K562 (cell line): ENCODE measurements around the gene SCLY. TPM values are rescaled to one million over a fixed set of nuclear protein-coding genes. Genes with fewer than 3 reads are reported as not detected.
A peak's percentile ranks its signal among the peaks of the same experiment; 100 is the strongest.

Source experiments
- ATAC-seq: fragments of 200-7000 bp; cut with Tn5 transposase; 3 replicates; pipeline ENCODE4 v1.9.1; 2020; ENCODE audit warnings: moderate library complexity
- BruUV-seq: library from RNA; stranded (reverse); fragments of 400-500 nt; replicated peaks from 2 replicates; lab custom pipeline; 2021; lab: Mats Ljungman, UMichigan
- CTCF ChIA-PET: fragments of 300-600 bp; formaldehyde crosslinking; extraction: SDS; loops from one replicate; lab custom pipeline; 2021; ENCODE audit warnings: low intra/inter-chr PET ratio; lab: Yijun Ruan, JAX
- POLR2A ChIA-PET: fragments of 300-600, 350-650 bp; sonication (Branson Sonifier 250); formaldehyde crosslinking; extraction: SDS; loops from one replicate; lab custom pipeline; 2021; ENCODE audit warnings: antibody characterized with exemption, inconsistent platforms; lab: Yijun Ruan, JAX
- DNase-seq, 4 experiments: peaks; one replicate each; pipeline versions ENCODE4 v3.0.0 to v3.0.0-alpha.2; 2011 to 2018; ENCODE audit warnings: low spot score in 3 of 4, mixed read lengths in 3 of 4; ENCODE audit errors: extremely low read depth in 1 of 4
- FAIRE-seq: peaks from 2 replicates; lab custom pipeline; 2011; peaks lifted over from hg19 to GRCh38; lab: Jason Lieb, UNC
- H2AFZ ChIP-seq: 2 replicates; pipeline ENCODE4 v1.6.0; 2011; ENCODE audit warnings: low read depth, low read length, control low read depth, inconsistent platforms
- H3K27ac ChIP-seq: fragments of 200-600 bp; 3 replicates; pipeline ENCODE4 v1.8.0; 2011; ENCODE audit warnings: low read depth, mild to moderate bottlenecking, control low read depth, inconsistent platforms, low read length, moderate library complexity, mixed read lengths; ENCODE audit errors: extremely low read depth
- H3K27me3 ChIP-seq, 2 experiments: fragments of 300-600 bp in 1 of 2; 2 replicates in 1 of 2; 3 replicates in 1 of 2; pipeline versions ENCODE4 v1.6.0 to v1.8.0; 2011; ENCODE audit warnings: inconsistent platforms in 2 of 2, low read length in 2 of 2, mild to moderate bottlenecking in 1 of 2, mixed read lengths in 1 of 2, moderate library complexity in 1 of 2; ENCODE audit not compliant: control insufficient read depth in 2 of 2, insufficient read depth in 2 of 2
- H3K36me3 ChIP-seq: fragments of 300-600 bp; 3 replicates; pipeline ENCODE4 v1.8.0; 2011; ENCODE audit warnings: mild to moderate bottlenecking, low read length, inconsistent platforms; ENCODE audit not compliant: control insufficient read depth, insufficient read depth
- H3K4me1 ChIP-seq, 2 experiments: fragments of 200-600 bp in 1 of 2; replicated peaks in 1 of 2; 2 replicates in 1 of 2; 3 replicates in 1 of 2; pipeline versions ENCODE4 v1.5.1 to v1.8.0; 2011; ENCODE audit warnings: inconsistent platforms in 2 of 2, low read length in 2 of 2, mild to moderate bottlenecking in 1 of 2, mixed read lengths in 1 of 2, moderate library complexity in 1 of 2; ENCODE audit not compliant: control insufficient read depth in 2 of 2, insufficient read depth in 2 of 2
- H3K4me2 ChIP-seq: 2 replicates; pipeline ENCODE4 v1.6.1; 2011; ENCODE audit warnings: low read length, control low read depth, inconsistent platforms, mixed read lengths; ENCODE audit not compliant: insufficient read depth
- H3K4me3 ChIP-seq: fragments of 200-600 bp; sonication (generic), shearing (Covaris generic); 2 replicates; pipeline ENCODE4 v1.5.1; 2016; ENCODE audit warnings: control low read depth, inconsistent platforms
- H3K79me2 ChIP-seq: fragments of 200-600 bp; 3 replicates; pipeline ENCODE4 v1.8.0; 2011; ENCODE audit warnings: low read length, inconsistent platforms; ENCODE audit not compliant: control insufficient read depth, insufficient read depth
- H3K9ac ChIP-seq, 2 experiments: 2 replicates each; pipeline versions ENCODE4 v1.6.0 to v1.6.1; 2011; ENCODE audit warnings: low read depth in 2 of 2, low read length in 2 of 2, control low read depth in 1 of 2, inconsistent platforms in 1 of 2, mild to moderate bottlenecking in 1 of 2, mixed read lengths in 1 of 2; ENCODE audit not compliant: insufficient read depth in 1 of 2
- H3K9me1 ChIP-seq: one replicate; pipeline ENCODE4 v1.6.0; 2011; ENCODE audit warnings: inconsistent platforms, mild to moderate bottlenecking, low read length, moderate library complexity; ENCODE audit not compliant: control insufficient read depth, insufficient read depth
- H3K9me3 ChIP-seq: replicated peaks from 2 replicates; pipeline ENCODE4 v1.5.1; 2011; ENCODE audit warnings: low read depth, low read length, inconsistent platforms; ENCODE audit not compliant: control insufficient read depth, insufficient read depth
- H4K20me1 ChIP-seq: replicated peaks from 2 replicates; pipeline ENCODE4 v1.6.1; 2011; ENCODE audit warnings: low read length, inconsistent platforms, mixed read lengths; ENCODE audit not compliant: control insufficient read depth, insufficient read depth
- IRF1 ChIP-seq: sonication (generic); formaldehyde crosslinking; IDR thresholded peaks from 2 replicates; pipeline ENCODE4 v1.8.0; 2022; ENCODE audit warnings: missing genetic modification reagents, mild to moderate bottlenecking, borderline replicate concordance
- POLR2G ChIP-seq: fragments of 200-400 bp; formaldehyde crosslinking; IDR thresholded peaks from 2 replicates; pipeline ENCODE4 v1.6.1; 2017; ENCODE audit warnings: low read depth, mild to moderate bottlenecking, antibody characterized with exemption, low read length, moderate library complexity
- ZBTB9 ChIP-seq: fragments of 450-650 bp; formaldehyde crosslinking; IDR thresholded peaks from 2 replicates; pipeline ENCODE4 v1.4.0; 2020; ENCODE audit warnings: mild to moderate bottlenecking, moderate library complexity
- ZNF134 ChIP-seq: fragments of 250-450 bp; sonication (Bioruptor Pico); conservative IDR thresholded peaks from 2 replicates; pipeline ENCODE4 v1.4.0; 2020
- ZNF766 ChIP-seq: fragments of 200-800 bp; sonication (Bioruptor generic); conservative IDR thresholded peaks from 2 replicates; pipeline ENCODE4 v1.6.1; 2016; ENCODE audit warnings: missing genetic modification characterization, missing compliant biosample characterization
- WGBS: fragments of 100-300 bp; shearing (Covaris generic); methylation state at CpG from one replicate; pipeline ENCODE4 v1.1.6; 2016; ENCODE audit warnings: low coverage, mixed read lengths; ENCODE audit not compliant: insufficient coverage; ENCODE audit errors: missing lambda C conversion rate; 5-methylcytosine and 5-hydroxymethylcytosine counted together
- in situ Hi-C: fragments of 300-500 bp; cut with MboI; formaldehyde crosslinking; loops from 4 replicates; pipeline ENCODE4 v1.15.0; 2018; ENCODE audit warnings: inconsistent platforms, mixed read lengths
- intact Hi-C: fragments of 100-400 bp; cut with micrococcal nuclease; formaldehyde crosslinking; loops from 2 replicates; pipeline ENCODE4 v1.14.2; 2022
- polyA plus RNA-seq, 8 experiments: library from polyadenylated mRNA; depleted of rRNA in 4 of 8; stranded (reverse) in 5 of 8; unstranded in 3 of 8; fragments of >200 nt; fragmentation: Nextera tagmentation in 2 of 8; fragmentation: Illumina TruSeq in 1 of 8; extraction: Ambion mirVana in 2 of 8; extraction: Trizol in 1 of 8; gene quantifications; 2 replicates each; pipeline versions ENCODE4 v1.2.1 to v1.2.3, GENCODE V29; 2011 to 2014; ENCODE audit warnings: inconsistent platforms in 1 of 8, missing spikeins in 1 of 8
- total RNA-seq, 7 experiments: library from RNA; depleted of rRNA in 6 of 7; stranded (reverse); fragments of >200 nt in 6 of 7; fragmentation: Illumina TruSeq in 2 of 7; extraction: Trizol in 2 of 7; gene quantifications; 2 replicates each; pipeline versions ENCODE4 v1.2.1 to v1.2.3, GENCODE V29; 2011 to 2021; ENCODE audit warnings: low replicate concordance in 1 of 7

Gene SCLY
- total and polyA plus RNA-seq, 9 of the 15 experiments (the other 6 are each of a cell fraction or from before 2014, with no cell fraction given), result 2.6 to 32.2 (median 21.1) TPM

GRCh38 chr2:238097201-238097987 is 36.6 kb downstream of the SCLY start:
- ChIA-PET CTCF (interaction anchor here (0.7 kb wide), 1 partner anchor 105 kb away, joined by 5 read pairs; no protein-coding TSS in a partner anchor), POLR2A (interaction anchor here (1.4 kb wide), 1 partner anchor 10 kb away, joined by 6 read pairs; no protein-coding TSS in a partner anchor)
- intact Hi-C loops, result no loop called here
- peaks cover 3% of the 10 kb centered on the region for H3K9me1 ChIP-seq
- H3K36me3 ChIP-seq, result peaks cover 8% of the 10 kb centered on the region; the same call in 2 of the 3 replicates
- no TSS peak for BruUV-seq
- H3K4me1 ChIP-seq, result peaks cover 6 to 43% of the 10 kb centered on the region in 2 experiments; a peak in 3 of 5 replicates
- no peak overlapping the region for H2AFZ ChIP-seq
- no peak overlapping the region for H3K27ac ChIP-seq
- H3K9ac ChIP-seq, result peak overlapping the region in 1 of 2 experiments; percentile 75; a peak in 2 of 4 replicates
- no peaks in the 10 kb centered on the region for H4K20me1 ChIP-seq
- H3K79me2 ChIP-seq, result no peaks in the 10 kb centered on the region
- ATAC-seq, result no peak
- H3K4me3 ChIP-seq, result no peak overlapping the region
- no peak overlapping the region for H3K4me2 ChIP-seq
- TF ChIP-seq ZNF766 (CRISPR knock-in tag), result no peak
- no peak for TF ChIP-seq IRF1 (CRISPR knock-in tag)
- no peak for TF ChIP-seq ZBTB9 (CRISPR knock-in tag)
- TF ChIP-seq POLR2G, result peak; percentile 6; the same call in 1 of the 2 replicates
- TF ChIP-seq ZNF134, result no peak
- no peaks in the 10 kb centered on the region for H3K27me3 ChIP-seq
- 84% methylated on average over 7 of the region's 19 CpGs for WGBS
- in situ Hi-C loops, result no loop called here
- no peak for FAIRE-seq
- no peaks in the 10 kb centered on the region for H3K9me3 ChIP-seq
- DNase-seq, result no peak
